Aorta (tissue), 5 donors: Measurements from ENCODE around the gene RTL1. TPM values are rescaled to one million over a fixed set of nuclear protein-coding genes. Genes with fewer than 3 reads are reported as not detected.

Experiments used
- ATAC-seq: fragments of 200-7000 bp; cut with Tn5 transposase; one replicate; pipeline ENCODE4 v1.9.1; 2022; ENCODE audit warnings: moderate library complexity; ENCODE audit not compliant: low FRiP score
- DNase-seq, 2 donors: peaks; one replicate each; pipeline ENCODE4 v3.0.0-alpha.2; 2020
- H3K27ac ChIP-seq, 2 donors: one replicate each; pipeline ENCODE4 v1.5.1; 2013; ENCODE audit warnings: low read length in 2 of 2, mild to moderate bottlenecking in 2 of 2, moderate library complexity in 2 of 2, control low read depth in 1 of 2, inconsistent platforms in 1 of 2, low read depth in 1 of 2
- H3K27me3 ChIP-seq, 2 donors: one replicate each; pipeline ENCODE4 v1.6.1; 2013; ENCODE audit warnings: control low read depth in 1 of 2, low read length in 1 of 2, mild to moderate bottlenecking in 1 of 2, moderate library complexity in 1 of 2; ENCODE audit not compliant: insufficient read depth in 2 of 2, control insufficient read depth in 1 of 2
- H3K36me3 ChIP-seq, 2 donors: one replicate each; pipeline ENCODE4 v1.6.1; 2013; ENCODE audit warnings: control low read depth in 1 of 2, low read length in 1 of 2, mild to moderate bottlenecking in 1 of 2; ENCODE audit not compliant: insufficient read depth in 2 of 2, control insufficient read depth in 1 of 2
- H3K4me1 ChIP-seq, 2 donors: one replicate each; pipeline ENCODE4 v1.6.1; 2013; ENCODE audit warnings: low read length in 2 of 2, control low read depth in 1 of 2, mild to moderate bottlenecking in 1 of 2, moderate library complexity in 1 of 2; ENCODE audit not compliant: insufficient read depth in 2 of 2, control insufficient read depth in 1 of 2
- H3K4me3 ChIP-seq, 2 donors: one replicate each; pipeline ENCODE4 v1.5.1; 2013; ENCODE audit warnings: low read length in 2 of 2, control low read depth in 1 of 2, mild to moderate bottlenecking in 1 of 2
- H3K9me3 ChIP-seq: one replicate; pipeline ENCODE4 v1.6.1; 2013; ENCODE audit warnings: mild to moderate bottlenecking, low read length; ENCODE audit not compliant: control insufficient read depth
- WGBS, 2 donors: extraction: QIAGEN DNeasy Blood & Tissue Kit; methylation state at CpG; one replicate each; pipeline ENCODE4 v1.1.7; 2013; 5-methylcytosine and 5-hydroxymethylcytosine counted together
- intact Hi-C, 2 donors: fragments of 100-400 bp; cut with DNase I; formaldehyde crosslinking; loops; one replicate each; pipeline versions ENCODE4 v1.14.2 to v1.15.0; 2022
- polyA plus RNA-seq, 2 donors: library from polyadenylated mRNA; stranded (reverse); fragments of 200-250 nt; gene quantifications; one replicate each; pipeline ENCODE4 v1.2.3, GENCODE V29; 2013
- total RNA-seq, 2 donors: library from RNA; stranded (reverse); fragmentation: NEBNext Ultra II Directional; extraction: Animal tissue kit (Norgen Biotek cat#: 25700); gene quantifications; one replicate each; pipeline ENCODE4 v1.2.1, GENCODE V29; 2021
- donor health status: healthy with polysubstance abuse.
- donor health status: Bipolar disorder and iron deficiency.
- donor health status: DM: no; HTN: no; CAD: no.
- donor health status: DM: no; HTN: no; CAD: no.
- donor health status: DM: yes; HTN: yes; CAD: no.

Gene RTL1
- total and polyA plus RNA-seq, 4 donors, result not detected

GRCh38 chr14:100909439-100909838 lies 5.9 kb upstream of the RTL1 start:
- WGBS, 2 donors, result 75 to 79% methylated on average over 9 of the region's 9 CpGs
- DNase-seq, result peak in 1 of 2 donors; percentile 38
- ATAC-seq, result no peak
- intact Hi-C loops, result no loop called here
- Histone ChIP-seq H3K4me3 (no peak overlapping the region), H3K27me3 (no peaks in the 10 kb centered on the region), H3K9me3 (no peaks in the 10 kb centered on the region), H3K36me3 (no peaks in the 10 kb centered on the region), H3K4me1 (no peaks in the 10 kb centered on the region), H3K27ac (no peak overlapping the region)

GRCh38 chr14:100907240-100907639 lies 3.7 kb upstream of the RTL1 start:
- Histone ChIP-seq H3K4me3 (no peak overlapping the region), H3K27ac (no peak overlapping the region), H3K4me1 (no peaks in the 10 kb centered on the region), H3K27me3 (no peaks in the 10 kb centered on the region), H3K36me3 (no peaks in the 10 kb centered on the region), H3K9me3 (no peaks in the 10 kb centered on the region)
- DNase-seq (no peak), ATAC-seq (no peak)
- intact Hi-C loops, result no loop called here
- 76 to 83% methylated on average over 8 of the region's 8 CpGs for WGBS, 2 donors

GRCh38 chr14:100906420-100906819 lies 2.9 kb upstream of the RTL1 start:
- intact Hi-C loops, result no loop called here
- Histone ChIP-seq H3K4me1 (no peaks in the 10 kb centered on the region), H3K36me3 (no peaks in the 10 kb centered on the region), H3K27me3 (no peaks in the 10 kb centered on the region), H3K4me3 (no peak overlapping the region), H3K27ac (no peak overlapping the region), H3K9me3 (no peaks in the 10 kb centered on the region)
- WGBS, 2 donors, result 54 to 64% methylated on average over 6 of the region's 6 CpGs
- peak in 1 of 2 donors; percentile 61 for DNase-seq
- ATAC-seq, result no peak

GRCh38 chr14:100905166-100905565 lies 1.6 kb upstream of the RTL1 start:
- Histone ChIP-seq H3K36me3 (no peaks in the 10 kb centered on the region), H3K27ac (no peak overlapping the region), H3K27me3 (no peaks in the 10 kb centered on the region), H3K9me3 (no peaks in the 10 kb centered on the region), H3K4me3 (no peak overlapping the region), H3K4me1 (no peaks in the 10 kb centered on the region)
- intact Hi-C loops, result no loop called here
- WGBS, 2 donors, result 58 to 61% methylated on average over 9 to 12 of the region's 12 CpGs
- peak in 1 of 2 donors; percentile 54 for DNase-seq
- no peak for ATAC-seq

DNA sequence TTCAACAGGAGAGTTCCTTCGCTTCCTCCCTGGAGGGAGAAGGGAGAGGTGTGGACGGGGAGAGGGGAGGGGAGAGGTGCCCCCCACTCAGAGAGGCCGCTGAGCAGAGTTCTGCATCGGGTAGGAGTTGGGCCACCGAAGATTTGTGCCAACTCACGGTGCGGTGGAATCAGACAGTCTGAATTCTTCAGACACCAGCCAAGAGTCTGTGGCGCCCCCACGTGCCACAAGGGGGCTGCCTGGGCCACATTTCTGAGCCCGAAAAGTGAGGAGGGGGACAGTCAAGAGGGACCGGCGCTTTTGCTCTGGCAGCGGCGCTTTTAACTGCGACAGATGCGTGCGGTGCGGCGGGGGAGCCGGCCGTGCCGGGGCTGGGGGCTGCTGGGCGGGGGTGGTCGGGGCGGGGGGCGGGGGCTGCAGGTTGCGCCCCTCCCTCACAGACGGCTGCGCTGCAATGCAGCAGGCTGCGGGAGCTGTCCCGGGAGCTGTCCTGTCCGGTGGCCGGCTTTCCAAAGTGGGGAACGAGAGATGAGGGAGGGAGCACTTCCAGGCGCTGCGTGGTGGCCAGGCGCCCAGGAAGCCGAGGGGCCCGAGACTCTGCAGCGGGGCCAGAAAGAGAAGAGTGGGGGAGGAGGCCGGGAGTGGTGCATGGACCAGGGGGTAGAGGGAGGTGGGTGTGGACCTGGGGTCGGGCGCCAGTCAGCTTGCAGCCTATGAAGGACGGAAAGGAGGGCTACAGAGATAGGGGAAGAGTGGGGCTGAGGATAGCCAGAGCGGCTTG lies 975 bp upstream of the RTL1 start:
- Histone ChIP-seq H3K27me3 (no peaks in the 10 kb centered on the region), H3K27ac (no peak overlapping the region), H3K4me1 (no peaks in the 10 kb centered on the region), H3K36me3 (no peaks in the 10 kb centered on the region), H3K4me3 (no peak overlapping the region), H3K9me3 (no peaks in the 10 kb centered on the region)
- ATAC-seq, result no peak
- intact Hi-C loops, result no loop called here
- 21% methylated on average over 41 to 45 of the region's 45 CpGs for WGBS, 2 donors
- DNase-seq, result peak in 1 of 2 donors; percentile 70

DNA sequence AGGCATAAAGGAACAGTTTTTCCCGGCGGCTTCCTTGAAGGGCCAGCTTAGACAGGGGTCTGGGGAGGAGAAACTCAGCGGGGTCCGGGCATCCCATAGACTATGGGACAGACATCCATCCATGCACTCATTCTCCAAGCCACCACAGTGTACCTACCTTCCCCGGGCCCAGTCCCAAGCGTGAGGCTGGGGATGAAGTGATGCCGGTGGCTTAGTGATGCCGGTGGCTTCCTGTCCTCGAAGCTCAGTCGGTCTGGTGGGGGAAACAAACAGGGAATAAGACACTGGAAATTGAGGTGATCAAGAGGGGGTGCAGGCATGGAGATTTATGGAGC lies 421 bp downstream of the RTL1 start:
- ATAC-seq, result no peak
- Histone ChIP-seq H3K27ac (no peak overlapping the region), H3K27me3 (no peaks in the 10 kb centered on the region), H3K4me3 (no peak overlapping the region), H3K4me1 (no peaks in the 10 kb centered on the region), H3K9me3 (no peaks in the 10 kb centered on the region), H3K36me3 (no peaks in the 10 kb centered on the region)
- DNase-seq, result no peak
- WGBS, 2 donors, result 65 to 67% methylated on average over 10 of the region's 10 CpGs
- intact Hi-C loops, result no loop called here

DNA sequence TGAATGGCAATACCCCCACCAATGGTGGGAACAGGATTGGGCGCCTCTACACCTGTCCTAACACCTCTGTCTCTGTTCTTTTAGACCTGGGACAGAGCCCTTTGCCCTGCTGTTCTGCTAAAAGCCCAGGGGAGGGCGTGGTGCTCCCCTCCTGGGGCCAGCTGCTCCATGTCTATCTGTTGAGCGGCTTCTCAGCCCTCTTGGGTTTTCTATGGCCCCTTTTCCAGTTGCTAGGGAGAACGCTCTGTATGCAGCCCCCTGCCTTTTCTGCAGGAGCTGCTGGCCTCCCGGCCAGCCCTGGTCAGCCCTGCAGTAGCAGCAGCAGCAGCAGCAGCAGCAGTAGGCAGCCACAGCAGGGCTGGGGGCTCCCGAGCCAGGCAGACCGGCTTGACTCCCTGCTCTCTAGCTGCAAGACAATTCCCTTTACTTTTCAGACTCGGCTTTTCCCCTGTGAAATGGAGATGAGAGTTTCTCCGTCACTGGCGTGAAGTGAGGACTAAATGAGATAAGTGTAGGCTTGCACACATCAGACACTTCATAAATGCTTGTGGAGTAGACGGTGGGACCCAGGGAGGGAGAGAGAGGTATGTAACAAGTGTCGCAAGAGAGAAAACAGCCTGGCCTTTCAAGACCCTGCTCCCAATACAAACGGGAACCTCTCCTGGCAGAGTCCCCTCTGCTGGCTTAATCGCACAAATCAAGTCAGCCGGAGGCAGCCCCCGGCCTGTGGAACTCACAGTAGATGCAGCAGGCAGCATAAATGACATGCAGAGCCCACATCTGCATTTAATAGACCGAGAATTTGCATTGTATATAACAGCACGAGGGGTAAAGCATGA lies 1.0 kb downstream of the RTL1 start:
- no peaks in the 10 kb centered on the region for H3K9me3 ChIP-seq
- H3K4me3 ChIP-seq, result no peak overlapping the region
- peak in 1 of 2 donors; percentile 49 for DNase-seq
- WGBS, 2 donors, result 50 to 55% methylated on average over 18 of the region's 18 CpGs
- no peaks in the 10 kb centered on the region for H3K4me1 ChIP-seq
- intact Hi-C loops, result no loop called here
- H3K36me3 ChIP-seq, result no peaks in the 10 kb centered on the region
- ATAC-seq, result no peak
- H3K27ac ChIP-seq, result no peak overlapping the region
- H3K27me3 ChIP-seq, result no peaks in the 10 kb centered on the region

DNA sequence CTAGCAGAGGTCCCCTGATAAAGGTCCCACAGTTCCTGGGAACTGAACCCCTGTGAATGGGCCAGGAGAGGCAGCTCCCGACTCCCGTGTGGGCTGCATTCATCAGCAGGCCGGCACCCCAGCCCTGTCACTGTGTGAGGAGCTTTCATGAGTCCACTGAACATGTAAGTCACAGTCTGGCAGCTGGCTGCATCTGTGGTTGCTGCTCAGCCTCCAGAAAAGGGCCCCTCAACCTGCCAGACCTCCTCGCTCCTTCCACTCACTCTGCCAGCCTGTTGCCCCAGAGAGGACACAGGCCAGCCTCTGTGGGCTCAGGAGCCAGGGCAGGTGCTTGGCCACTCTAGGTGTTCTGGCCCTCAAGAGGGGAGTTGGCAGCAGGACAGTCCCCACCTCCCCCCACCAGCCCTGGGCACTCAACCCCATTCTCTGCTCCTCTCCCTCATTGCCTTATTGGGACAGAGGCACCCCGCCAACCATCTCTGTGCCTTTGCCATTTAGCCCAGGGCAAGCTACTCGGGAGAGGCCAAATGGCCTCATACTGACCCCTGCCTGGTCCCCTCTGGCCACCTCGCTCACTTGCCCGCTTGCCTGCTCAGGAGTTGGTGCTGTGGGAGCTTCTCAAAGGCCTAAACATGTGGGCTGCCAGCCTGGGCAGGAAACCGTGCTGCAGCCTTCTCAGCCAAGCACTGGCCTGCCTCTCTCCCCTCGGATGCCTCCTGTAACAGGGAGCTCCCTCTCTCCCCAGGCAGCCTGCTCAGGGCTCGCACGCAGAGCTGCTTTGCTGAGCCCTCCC lies 1.9 kb downstream of the RTL1 start:
- ATAC-seq, result no peak

More for the DNA sequence above, 1.9 kb downstream of the RTL1 start:
- WGBS, 2 donors, result 89 to 90% methylated on average over 12 of the region's 12 CpGs
- Histone ChIP-seq H3K36me3 (no peaks in the 10 kb centered on the region), H3K9me3 (no peaks in the 10 kb centered on the region), H3K27ac (no peak overlapping the region), H3K27me3 (no peaks in the 10 kb centered on the region), H3K4me3 (no peak overlapping the region), H3K4me1 (no peaks in the 10 kb centered on the region)
- intact Hi-C loops, result no loop called here
- peak in 1 of 2 donors; percentile 61 for DNase-seq
